Stimulated activated CD4-positive, alpha-beta T cell treated with anti-CD3 and anti-CD28 coated beads, Interleukin-1b, Interleukin-23, amount 100 ng/mL, for 48 hours (primary cell): Measurements from ENCODE around the gene PSMF1.
"Not testable (repeated sequence)": the region's sequence is repeated elsewhere in the genome, so short reads cannot be mapped to it uniquely, and the experiment has no call there.

Experiments
- DNase-seq: peaks from one replicate; pipeline ENCODE4 v3.0.0-alpha.2; 2020

PSMF1 gene

DNA sequence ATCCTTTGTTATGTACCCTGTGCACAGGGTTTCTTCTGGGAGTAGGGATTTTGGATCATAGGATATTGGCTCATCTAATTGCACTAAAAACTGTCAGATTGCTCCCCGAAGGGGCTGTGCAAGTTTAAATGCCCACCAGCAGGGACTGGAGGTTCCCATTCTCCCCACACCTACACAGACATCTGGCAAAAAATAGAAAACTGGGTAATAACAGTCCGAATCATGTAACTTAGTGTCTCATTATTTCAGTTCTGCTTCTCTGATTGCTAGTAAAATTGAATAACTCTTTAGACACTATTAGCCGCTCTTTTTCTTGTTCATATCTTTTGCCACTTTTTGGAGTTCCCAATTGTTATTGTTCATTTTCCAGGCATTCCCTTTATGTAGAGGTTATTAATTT lies 5.3 kb downstream of the PSMF1 start:
- no peak for DNase-seq

DNA sequence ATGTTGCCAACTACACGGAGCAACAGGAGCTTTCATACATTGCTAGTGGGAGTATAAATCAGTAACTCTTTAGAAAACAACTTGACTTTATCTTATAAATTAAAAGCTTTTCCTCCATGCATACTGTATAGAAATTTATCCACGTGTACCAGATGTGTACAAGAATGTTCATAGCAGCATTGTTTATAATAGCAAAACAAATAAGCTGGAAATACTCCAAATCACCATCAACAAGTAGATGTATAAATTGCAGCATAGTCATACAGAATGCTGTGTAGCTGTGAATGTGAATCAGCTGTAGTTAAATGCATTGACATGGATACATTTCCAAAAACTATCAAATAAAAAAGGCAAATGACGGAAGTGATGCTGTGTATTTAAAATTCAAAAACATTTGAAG lies 6.0 kb downstream of the PSMF1 start:
- no peak for DNase-seq

DNA sequence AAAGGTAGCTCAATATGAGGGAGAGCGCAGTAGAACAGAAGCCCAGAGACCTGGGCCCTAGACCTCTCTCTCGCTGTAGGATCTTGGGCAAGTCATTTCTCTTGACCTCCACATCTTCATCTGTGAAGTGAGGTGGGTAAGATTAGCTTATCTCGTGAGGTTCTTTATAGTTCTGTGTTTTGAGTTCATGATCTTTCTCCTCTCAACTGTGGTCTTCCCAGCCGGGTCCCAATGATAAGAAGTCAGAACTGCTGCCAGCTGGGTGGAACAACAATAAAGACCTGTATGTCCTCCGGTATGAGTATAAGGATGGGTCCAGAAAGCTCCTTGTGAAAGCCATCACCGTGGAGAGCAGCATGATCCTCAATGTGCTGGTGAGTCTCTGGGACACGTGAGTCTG lies 6.9 kb downstream of the PSMF1 start:
- DNase-seq = no peak

DNA sequence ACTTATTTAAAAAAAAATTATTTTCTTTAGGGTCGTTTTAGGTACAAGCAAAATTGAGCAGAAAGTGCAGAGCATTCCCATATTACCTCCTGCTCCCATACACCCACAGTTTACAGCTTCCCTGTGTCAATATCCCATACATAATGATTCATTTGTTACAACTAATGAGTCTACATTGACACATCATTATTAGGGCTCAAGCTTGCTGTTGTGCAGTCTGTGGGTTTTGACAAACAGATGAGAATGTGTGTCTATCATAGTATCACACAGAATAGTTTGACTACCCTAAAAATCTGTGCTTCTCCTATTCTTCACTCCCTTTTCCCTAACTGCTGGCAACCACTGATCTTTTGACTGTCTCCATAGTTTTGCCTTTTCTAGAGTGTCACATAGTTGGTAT lies 9.4 kb downstream of the PSMF1 start:
- DNase-seq = no peak

DNA sequence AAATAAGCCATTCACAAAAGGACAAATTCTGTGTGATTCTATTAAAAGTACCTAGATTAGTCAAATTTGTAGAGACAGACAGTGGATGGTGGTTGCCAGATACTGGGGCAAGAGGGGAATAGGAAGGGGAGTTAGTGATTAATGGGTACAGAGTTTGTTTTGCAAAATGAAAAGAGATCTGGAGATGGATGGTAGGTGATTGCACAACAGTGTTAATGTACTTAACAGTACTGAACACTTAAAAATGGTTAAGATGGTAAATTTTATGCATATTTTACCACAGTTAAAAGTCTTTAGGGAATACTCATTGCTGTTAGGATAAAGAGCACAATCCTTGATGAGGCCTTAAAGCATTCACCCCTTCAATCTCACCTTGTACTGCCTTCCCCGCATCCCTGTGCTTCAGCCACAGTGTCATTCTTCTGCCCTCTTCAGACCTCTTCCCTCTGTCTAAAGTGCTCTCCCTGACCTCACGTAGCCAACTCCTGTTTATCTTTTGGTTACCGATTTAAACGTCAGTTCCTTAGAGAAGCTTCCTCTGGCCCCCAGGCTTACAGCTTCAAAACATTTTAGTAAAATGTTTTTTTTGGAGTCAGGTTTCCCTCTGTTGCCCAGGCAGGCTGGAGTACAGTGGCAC lies 11.8 kb downstream of the PSMF1 start:
- DNase-seq = no peak

DNA sequence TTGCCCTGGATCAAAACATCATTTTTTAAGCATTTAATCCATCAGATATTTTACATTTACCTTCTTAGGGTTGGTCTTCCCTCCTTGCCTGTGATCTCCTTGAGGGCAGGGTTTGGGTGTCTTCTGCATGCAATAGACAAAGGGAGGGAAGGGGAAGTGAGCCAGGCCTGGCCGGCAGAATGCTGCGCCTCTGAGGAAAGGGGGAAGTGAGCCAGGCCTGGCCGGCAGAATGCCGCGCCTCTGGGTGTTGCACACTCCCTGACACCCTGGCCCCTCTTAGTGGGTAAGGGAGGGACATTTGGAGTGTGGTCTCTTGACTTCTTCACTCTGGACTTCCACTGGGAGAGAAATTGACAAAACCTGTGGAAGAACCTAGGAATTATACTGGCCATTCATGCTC lies 12.4 kb downstream of the PSMF1 start:
- no peak for DNase-seq

DNA sequence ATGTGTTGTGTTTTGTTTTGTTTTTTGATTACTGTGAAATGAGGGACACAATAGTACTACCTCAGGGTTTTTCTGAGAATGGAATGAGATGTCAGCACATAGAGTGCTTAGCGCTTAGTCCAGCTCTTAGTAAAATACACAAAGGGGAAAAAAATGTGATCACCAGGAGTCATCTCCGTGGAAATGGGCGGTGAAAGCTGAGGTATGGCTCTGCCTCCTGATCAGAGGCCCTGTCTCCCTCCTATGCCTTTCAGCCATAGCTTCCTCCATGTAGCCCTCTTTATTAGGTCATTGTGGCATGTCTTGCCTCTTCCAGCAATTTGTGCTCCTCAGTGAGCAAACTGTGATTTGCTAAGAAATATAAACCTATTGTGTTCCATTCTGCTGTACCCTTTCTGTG lies 13.0 kb downstream of the PSMF1 start:
- no peak for DNase-seq

DNA sequence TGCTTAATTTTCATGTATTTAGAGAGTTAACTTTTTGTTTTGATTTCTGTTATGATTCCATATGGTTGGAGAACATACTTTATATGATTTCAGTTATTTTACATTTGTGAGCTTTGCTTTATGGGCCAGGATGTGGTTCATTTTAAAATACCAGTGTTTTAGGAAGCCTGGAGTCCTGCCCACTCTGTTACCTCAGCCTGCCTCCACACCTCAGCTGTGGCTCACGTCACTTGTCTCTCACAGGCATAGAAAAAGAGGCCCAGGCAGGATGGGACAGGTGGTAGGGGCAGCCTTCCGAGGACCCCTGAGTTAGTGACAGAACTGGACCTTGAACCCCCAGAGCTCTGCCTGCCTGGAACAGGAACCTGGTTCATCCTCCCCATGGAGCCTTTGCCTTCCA lies 16.0 kb downstream of the PSMF1 start:
- no peak for DNase-seq

DNA sequence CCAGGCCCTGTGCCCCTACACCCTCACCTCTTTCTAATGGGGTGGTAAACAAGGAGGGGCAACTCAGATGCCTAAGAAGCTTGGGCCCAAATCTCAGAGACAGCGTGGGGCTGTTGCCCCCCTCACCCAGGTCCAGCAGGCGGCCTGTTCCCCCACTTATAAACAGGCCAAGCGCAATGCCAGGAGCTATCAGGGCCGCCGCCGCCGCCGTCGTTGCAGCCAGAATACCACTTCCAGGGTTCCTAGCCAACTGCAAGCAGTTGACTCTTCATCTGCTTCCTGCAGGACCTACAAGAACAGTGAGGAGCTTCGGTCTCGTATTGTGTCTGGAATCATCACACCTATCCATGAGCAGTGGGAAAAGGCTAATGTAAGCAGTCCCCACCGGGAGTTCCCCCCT lies 16.4 kb downstream of the PSMF1 start:
- DNase-seq = no peak

DNA sequence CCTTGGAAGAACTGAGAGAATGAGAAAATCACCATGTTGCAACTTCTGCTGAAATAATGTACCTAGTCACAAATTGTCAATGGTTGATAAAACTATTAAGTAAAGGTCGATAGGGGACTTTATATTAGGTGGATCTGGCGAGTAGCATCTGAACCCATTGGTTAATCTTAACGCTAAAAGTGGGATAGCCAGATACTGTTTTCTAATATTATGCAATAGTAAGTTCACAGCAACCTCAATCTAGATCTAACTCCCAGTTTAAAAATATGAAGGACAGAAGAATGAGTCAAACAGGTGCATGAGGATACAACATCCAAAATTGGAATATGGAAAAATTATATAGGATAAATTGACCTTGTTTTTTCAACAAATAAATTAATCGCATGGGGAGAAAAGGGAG lies 18.8 kb downstream of the PSMF1 start:
- no peak for DNase-seq

DNA sequence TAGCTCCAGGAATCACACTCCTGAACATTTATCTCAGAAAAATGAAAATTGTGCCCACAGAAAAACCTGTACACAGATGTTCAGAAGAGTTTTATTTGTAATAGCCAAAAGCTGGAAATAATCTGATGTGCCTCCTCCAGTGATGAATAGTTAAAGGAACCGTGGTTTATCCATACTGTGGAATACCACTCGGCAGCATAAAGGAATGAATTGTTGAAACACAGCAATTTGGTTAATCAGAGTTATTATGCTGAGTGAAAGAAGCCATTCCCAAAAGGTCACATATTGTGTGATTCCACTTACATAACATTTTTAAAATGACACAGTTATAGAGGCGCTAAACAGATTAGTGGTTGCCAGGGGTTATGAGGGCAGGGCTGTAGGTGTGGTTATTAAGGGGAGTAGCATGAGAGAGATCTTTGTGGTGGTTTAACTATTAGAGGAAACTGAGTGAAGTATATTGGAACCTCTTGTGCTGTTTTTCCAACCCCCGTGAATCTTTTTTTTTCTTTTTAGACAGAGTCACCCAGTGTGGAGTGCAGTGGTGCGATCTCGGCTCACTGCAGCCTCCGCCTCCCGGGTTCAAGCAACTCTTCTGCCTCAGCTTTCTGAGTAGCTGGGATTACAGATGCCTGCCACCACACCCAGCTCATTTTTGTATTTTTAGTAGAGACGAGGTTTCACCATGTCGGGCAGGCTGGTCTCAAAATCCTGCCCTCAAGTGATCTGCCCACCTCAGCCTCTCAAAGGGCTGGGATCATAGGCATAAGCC lies 26.2 kb downstream of the PSMF1 start:
- DNase-seq = no peak

DNA sequence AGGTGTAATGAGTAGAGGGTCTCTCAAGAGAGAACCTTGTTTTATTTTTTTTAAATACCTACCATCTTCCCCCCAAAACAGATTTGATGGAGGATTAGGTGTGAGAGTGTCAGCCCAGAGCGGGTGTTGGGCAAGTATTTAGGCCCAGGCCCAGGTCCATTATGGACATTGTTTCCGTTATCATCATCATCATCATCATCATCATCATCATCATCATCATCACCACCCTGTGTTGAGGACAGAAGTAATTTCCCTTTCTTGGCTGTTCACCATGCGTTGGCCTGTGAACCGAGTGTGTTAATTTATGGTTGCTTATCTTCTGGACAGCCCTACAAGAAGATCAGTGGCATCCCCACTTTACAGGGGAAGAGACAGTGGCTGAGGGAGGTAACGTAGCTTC lies 28.6 kb downstream of the PSMF1 start:
- no peak for DNase-seq

DNA sequence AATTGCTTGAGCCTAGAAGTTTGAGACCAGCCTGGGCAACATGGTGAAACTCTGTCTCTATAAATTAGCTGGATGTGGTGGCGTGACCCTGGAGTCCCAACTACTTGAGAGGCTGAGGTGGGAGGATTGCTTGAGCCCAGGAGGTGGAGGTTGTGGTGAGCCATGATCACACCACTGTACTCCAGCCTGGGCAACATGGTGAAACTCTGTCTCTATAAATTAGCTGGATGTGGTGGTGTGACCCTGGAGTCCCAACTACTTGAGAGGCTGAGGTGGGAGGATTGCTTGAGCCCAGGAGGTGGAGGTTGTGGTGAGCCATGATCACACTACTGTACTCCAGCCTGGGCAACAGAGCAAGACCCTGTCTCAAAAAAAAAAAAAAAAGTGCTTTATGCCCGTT lies 31.4 kb downstream of the PSMF1 start:
- not testable (repeated sequence) for DNase-seq

DNA sequence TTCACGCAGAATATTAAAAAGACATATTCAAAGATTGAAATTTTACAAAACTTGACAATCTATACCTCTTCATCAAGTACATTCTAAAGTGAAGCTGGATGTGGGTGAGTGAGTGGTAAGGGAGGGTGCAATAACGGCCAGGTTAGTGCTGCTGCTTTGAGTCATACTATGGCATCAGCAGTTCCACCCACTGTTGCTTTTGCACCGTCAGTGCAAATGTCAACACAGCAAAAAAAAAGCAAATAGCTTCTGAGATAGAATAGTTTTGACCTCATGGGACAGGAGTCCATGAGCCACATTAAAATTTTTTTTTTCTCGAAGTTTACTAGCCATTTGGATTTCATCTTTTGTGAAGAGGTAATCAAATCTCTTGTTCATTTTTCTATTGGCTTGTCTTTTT lies 31.8 kb downstream of the PSMF1 start:
- DNase-seq = peak; percentile 37

DNA sequence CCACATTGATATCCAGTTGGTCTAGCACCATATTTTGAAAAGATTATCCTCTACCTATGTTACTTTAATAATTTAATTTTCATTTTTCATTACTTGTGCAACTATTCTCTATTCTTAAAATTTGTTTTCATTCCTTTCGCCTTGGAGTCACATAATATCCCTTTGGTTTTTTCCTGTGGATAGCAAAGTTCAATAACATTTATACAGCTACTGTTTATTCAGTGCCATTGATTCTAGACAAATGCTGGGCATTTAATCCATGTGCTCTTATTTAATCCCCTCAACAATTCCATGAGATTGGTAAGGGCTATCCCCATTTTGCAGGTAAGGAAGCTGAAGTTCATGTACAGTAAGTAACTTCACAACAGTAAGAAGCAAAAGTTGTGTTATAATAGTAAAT lies 32.6 kb downstream of the PSMF1 start:
- no peak for DNase-seq

DNA sequence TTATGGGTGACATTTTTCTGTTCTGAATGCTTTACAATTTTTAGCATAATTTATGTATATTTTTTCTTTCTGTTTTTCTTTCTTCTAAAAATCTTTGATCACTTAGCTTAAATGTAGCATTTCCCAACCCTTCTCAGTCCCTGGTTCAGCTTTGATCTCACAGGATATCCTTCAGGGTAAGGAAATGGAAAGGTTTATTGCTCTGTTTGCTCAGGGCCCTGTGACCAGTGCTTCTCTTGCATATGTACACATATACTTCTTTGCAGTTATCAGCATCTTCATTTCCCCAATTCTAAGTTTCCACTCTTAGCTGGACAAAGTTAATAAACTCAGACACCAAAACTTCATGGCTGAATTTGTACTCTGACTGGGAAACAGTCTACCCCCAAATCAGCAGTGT lies 35.8 kb downstream of the PSMF1 start:
- no peak for DNase-seq

DNA sequence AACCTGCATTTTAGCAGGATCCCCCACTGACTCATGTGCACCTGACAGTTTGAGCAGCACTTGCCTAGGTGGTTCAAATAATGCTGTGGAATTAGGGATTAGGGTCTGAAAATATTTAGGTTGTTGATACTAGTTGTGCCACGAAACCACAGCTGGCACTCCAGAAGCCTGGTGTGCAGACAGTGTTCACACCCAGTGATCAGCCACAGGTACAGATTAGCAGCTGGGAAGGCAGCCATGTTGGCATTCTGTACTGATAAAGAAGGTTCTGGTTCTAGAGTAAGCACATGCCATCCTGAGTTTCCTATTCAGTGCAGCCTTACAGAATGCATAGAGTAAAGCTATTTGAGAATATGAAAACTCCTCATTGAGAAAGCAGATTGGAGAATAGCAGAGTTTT lies 36.3 kb downstream of the PSMF1 start:
- DNase-seq = no peak

DNA sequence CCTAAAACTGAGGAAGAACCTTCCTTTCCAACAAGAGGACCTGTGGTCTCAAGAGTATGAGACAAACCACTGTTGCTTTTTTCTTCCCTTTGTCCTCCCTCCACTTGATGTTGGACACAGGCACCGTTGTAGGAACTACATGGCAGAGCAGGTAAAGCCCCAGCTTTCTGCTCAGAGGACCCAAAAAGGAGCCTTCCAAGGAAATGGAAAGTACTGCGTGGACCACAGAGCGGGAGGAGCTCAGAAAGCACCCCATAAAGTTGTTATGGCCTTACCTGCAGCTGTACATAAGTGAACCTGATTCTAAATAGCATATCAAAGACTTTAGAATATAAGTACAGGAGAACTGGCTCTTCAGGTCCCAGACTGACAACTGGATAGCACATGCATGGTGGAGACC lies 36.9 kb downstream of the PSMF1 start:
- DNase-seq = no peak

DNA sequence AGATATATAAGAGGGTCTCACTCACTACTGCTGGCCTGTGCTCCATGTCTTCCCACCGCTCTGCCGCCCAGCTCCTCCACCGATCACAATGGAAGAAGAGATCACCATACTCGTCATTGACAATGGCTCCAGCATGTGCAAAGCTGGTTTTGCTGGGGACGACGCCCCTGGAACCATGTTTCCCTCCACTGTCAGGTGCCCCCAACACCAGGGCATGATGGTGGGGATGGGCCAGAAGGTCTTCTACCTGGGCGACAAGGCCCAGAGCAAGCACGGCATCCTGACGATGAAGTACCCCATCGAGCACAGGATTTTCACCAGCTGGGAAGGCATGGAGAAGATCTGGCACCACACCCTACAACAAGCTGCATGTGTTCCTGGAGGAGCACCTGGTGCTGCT lies 42.1 kb downstream of the PSMF1 start:
- DNase-seq = no peak

DNA sequence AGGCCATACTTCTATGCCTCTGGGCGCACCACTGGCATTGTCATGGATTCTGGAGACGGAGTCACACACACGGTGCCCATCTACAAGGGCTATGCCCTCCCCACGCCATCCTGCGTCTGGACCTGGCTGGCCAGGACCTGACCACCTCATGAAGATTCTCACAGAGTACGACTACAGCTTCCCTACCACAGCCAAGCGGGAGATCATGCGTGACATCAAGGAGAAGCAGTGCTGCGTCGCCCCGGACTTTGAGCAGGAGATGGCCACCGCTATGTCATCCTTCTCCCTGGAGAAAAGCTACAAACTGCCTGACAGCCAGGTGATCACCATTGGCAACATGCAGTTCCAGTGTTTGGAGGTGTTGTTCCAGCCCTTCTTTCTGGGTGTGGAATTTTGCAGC lies 42.6 kb downstream of the PSMF1 start:
- no peak for DNase-seq

DNA sequence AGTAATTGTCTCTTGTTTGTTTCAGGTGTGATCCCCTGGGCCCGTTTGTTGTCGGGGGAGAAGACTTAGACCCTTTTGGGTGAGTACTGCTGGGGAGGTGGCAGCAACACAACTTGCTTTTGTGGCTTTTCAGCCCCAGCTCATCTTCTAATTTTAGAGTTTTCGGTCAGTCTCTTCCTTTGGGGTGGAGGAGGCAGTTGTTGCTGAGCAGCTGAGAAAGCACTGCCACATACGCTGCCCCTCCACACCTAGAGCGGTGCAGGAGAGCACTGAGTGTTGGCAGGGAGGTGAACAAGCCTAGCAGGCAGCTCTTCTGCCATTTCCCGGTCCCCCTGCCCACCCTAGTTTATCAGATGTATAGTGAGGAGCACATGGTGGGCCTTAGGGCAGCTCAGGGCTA lies 44.7 kb downstream of the PSMF1 start:
- DNase-seq = no peak

DNA sequence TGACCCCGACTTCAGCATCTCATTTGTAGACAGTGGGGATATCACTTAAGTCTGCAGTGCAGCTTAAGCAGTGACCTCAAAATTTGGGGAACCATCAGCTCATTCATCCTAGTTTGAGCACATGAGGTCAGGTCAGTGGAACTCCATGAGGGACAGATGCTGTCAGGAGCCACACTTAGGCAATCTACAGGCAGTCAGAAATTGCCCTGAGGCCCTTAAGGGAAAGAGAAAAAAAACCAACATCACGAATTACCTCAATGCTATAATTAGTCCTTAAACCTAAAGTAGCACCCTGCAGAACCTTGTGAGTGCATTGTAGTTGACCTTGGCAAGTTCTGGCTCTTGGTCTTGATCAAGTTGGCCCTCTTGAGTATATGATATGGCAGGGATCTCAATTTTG lies 45.3 kb downstream of the PSMF1 start:
- no peak for DNase-seq

DNA sequence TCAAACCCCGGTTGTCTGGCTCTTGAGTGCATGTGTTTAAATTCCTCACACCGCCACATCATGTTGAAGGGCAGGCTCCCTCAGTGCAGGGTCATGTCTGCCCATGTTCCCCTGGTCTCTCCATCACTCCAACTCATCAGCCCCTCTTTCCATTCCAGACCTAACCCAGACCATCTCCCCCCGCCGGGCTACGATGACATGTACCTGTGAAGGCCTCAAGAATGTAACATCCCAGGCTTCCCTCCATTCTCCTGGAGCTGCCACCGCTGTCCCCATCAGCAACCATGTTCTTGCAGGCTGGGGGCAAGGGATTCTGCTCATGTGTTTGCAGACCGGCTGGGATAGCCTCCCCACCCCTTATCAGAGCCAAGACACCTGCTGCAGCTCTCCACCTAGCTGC lies 46.5 kb downstream of the PSMF1 start:
- DNase-seq = no peak

DNA sequence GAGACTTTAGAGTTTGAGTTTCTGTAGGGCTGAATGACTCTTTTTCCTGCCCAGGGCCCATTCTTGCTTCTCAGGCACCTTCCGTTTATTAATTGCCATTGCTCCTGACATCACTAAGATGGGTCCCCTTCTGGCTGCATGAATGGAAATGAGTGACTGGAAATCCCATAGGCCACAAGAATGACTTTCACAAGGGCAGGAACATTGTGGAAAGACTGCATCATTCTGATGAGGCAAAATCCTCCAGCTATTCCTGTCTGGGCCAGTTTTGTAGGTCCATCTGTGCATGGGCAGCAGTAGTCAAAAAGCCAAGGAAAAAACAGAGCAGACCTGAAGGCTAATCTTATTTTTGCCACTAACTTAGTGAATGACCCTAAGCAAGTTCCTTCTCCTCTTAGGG lies 47.1 kb downstream of the PSMF1 start:
- DNase-seq = no peak

DNA sequence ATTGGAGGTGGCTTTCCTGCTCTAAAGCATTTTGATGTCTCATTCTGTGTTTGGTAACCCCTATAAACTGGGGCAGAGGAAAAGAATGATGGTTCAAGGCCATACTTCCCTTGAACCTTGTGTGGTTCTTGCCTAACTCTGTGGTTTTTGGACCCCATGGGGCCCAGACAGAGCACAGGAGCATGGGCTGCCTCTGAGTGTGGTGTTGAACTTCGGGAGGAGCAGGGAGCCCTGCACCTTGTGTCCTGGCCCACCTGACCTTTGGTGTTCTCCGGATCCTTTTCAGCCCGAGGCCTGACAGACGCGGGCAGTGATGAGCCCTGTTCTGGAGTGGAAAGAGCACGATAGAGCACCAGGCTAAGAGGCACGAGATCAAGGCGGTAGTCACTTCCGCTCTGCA lies 47.5 kb downstream of the PSMF1 start:
- DNase-seq = no peak
